Measurements from ENCODE around the gene ATP8A1.

Gene ATP8A1

GRCh38 chr4:42364266-42365053 is 292.4 kb downstream of the ATP8A1 start:
- no peak for DNase-seq (ENCODE audit: low read depth)

GRCh38 chr4:42363614-42364013 is 293.3 kb downstream of the ATP8A1 start:
- DNase-seq (ENCODE audit: low read depth): no peak

GRCh38 chr4:42362591-42362990 is 294.3 kb downstream of the ATP8A1 start:
- DNase-seq (ENCODE audit: low read depth): no peak

GRCh38 chr4:42361456-42361855 is 295.4 kb downstream of the ATP8A1 start:
- no peak for DNase-seq (ENCODE audit: low read depth)

GRCh38 chr4:42360256-42360669 is 296.6 kb downstream of the ATP8A1 start:
- no peak for DNase-seq (ENCODE audit: low read depth)

- DNase-seq (ENCODE audit: low read depth): no peak
Observed at GRCh38 chr4:42359711-42360110, 297.2 kb downstream of the ATP8A1 start.
